ENCODE data around the gene TAS1R1.
"Not testable (repeated sequence)": the region's sequence is repeated elsewhere in the genome, so short reads cannot be mapped to it uniquely, and the experiment has no call there.

The TAS1R1 gene

GRCh38 chr1:6597777-6598131 lies 42.6 kb downstream of the TAS1R1 start:
- no peak for DNase-seq (ENCODE audit: low read depth)
- H3K4me3 ChIP-seq (ENCODE audit: control insufficient read depth, low read depth, low read length), result no peak overlapping the region
- TF ChIP-seq CTCF (IDR thresholded peaks at IDR 0.05; ENCODE audit: control insufficient read depth, insufficient read depth, low read depth, low read length, missing control alignments), result no peak

DNA sequence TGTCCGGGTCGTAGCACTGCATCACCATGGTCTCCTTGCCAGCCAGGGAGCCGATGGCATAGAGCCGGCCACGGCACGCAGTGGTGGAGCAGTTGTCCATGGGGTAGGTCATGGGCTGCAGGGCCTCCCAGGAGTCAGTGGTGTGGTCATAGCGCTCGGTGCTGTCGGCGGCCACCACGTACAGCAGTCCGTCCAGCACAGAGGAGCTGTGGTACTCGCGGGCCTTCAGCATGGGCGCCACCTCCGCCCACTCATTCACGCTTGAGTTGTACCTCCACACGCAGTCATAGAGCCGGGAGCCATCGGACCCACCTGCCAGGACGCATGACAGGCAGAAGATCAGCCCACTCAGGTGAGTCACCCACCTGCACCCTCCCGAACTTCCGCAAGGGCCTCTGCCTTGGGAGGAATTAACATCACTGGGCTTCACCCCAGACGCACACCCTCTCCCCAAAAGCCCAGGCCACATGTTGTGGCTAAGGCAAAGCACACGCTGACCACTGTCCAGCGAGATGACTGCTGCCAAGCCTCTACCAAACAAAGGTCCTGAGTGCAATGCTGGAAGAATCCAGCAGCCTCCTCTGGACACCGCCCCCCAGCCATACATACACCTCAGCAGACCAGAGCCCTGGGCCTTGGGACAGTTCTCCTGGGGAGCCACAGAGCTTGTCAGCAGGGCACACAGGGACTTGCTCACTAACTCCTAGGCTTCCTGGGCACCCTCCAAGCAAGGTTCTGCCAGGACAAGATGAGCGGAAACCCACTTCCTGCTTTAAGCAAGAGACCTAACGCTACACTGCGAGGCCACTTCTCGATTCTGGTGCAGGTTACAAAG lies 44.3 kb downstream of the TAS1R1 start:
- peak overlapping the region; percentile 19 for H3K4me3 ChIP-seq (ENCODE audit: control insufficient read depth, low read depth, low read length)
- DNase-seq (ENCODE audit: low read depth), result no peak
- no peak for TF ChIP-seq CTCF (IDR thresholded peaks at IDR 0.05; ENCODE audit: control insufficient read depth, insufficient read depth, low read depth, low read length, missing control alignments)

GRCh38 chr1:6599991-6600390 lies 44.9 kb downstream of the TAS1R1 start:
- H3K4me3 ChIP-seq (ENCODE audit: control insufficient read depth, low read depth, low read length), result peak overlapping the region; percentile 96

DNA sequence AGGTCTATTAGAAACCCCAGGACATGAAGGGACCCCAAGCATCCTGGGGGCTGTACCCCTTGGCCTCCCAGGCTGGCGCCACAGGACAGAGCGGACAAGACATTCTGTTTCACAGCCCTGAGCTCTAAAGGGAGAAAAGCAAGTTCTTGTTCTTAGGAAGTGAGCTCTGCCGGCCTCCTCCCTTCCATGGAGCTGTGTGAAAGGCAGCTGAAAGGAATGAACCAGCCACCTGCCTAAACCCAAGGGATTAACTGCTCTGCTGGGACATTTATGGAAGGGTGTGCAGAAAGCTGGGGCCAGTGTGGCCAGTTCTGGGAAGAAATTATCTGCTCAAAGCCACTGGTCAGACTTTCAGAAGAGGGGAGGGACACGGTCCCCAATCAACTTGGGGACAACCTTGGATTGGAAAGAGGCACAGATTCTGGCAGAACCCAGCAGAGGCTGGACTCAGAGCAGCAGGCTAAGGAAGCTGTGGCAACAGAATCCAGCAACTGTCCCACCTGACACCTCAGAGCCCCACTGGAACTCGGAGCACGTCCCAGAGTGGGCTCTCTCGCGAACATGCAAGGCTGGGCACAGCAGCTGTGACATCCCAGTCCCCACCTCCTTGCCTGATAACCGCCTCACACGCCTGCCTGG lies 45.4 kb downstream of the TAS1R1 start:
- no peak for DNase-seq (ENCODE audit: low read depth)
- H3K4me3 ChIP-seq (ENCODE audit: control insufficient read depth, low read depth, low read length), result peak overlapping the region; percentile 96
- no peak for TF ChIP-seq CTCF (IDR thresholded peaks at IDR 0.05; ENCODE audit: control insufficient read depth, insufficient read depth, low read depth, low read length, missing control alignments)

More at GRCh38 chr1:6599991-6600390, 44.9 kb downstream of the TAS1R1 start:
- DNase-seq (ENCODE audit: low read depth), result not testable (repeated sequence)

- no peak for TF ChIP-seq CTCF (IDR thresholded peaks at IDR 0.05; ENCODE audit: control insufficient read depth, insufficient read depth, low read depth, low read length, missing control alignments)
- DNase-seq (ENCODE audit: low read depth), result peak; percentile 76
- peak overlapping the region; percentile 96 for H3K4me3 ChIP-seq (ENCODE audit: control insufficient read depth, low read depth, low read length)
Observed at GRCh38 chr1:6601049-6601922, 46.2 kb downstream of the TAS1R1 start.

DNA sequence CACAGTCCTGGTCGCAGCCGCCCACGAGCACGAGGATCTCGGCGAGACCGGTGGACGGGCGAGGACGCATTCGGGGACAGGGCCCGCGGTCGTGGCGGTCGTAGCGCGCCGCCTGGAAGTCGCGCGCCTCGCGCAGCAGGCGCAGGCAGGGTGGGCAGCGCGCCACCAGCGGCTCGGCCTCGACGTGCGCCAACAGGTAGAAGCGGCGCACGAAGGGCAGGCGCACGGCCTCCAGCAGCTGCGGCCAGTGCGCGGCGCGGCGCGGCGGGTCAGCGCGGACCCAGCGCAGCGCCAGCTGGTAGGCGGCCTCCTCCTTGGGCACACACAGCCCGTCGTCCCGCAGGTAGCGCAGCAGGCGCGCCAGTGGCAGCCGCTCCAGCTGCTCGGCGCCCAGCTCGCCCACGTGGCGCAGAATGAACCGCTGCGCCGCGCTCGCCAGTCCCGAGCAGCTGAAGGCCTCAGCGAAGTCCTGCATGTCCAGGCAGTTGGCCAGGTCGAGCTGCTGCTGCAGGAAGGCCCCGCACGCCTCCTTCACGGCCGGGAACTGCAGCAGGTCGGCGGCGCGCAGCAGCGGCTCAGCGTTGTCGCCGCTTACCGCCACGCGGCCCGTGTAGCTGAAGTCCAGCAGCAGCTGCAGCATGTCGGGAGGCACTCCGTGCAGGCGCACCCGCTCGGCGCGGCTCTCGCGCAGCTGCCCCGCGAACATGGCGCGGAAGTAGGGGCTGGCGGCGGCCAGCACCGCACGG lies 47.0 kb downstream of the TAS1R1 start:
- peak overlapping the region; percentile 96 for H3K4me3 ChIP-seq (ENCODE audit: control insufficient read depth, low read depth, low read length)
- DNase-seq (ENCODE audit: low read depth), result no peak
- TF ChIP-seq CTCF (IDR thresholded peaks at IDR 0.05; ENCODE audit: control insufficient read depth, insufficient read depth, low read depth, low read length, missing control alignments), result no peak
